B cell (primary cell): Measurements from ENCODE around the gene COX14. TPM values are rescaled to one million over a fixed set of nuclear protein-coding genes. Genes with fewer than 3 reads are reported as not detected.

Experiments
- ATAC-seq: fragments of 200-7000 bp; cut with Tn5 transposase; one replicate; pipeline ENCODE4 v1.10.0; 2021; ENCODE audit warnings: low read depth, mild to moderate bottlenecking, moderate number of reproducible peaks, moderate library complexity
- CTCF ChIA-PET: fragments of 350-600 bp; sonication (Branson Sonifier 250); formaldehyde crosslinking; loops from one replicate; lab custom pipeline; 2021; ENCODE audit warnings: antibody characterized with exemption, inconsistent platforms; lab: Charles Lee
- POLR2A ChIA-PET: fragments of 350-600 bp; sonication (Branson Sonifier 250); formaldehyde crosslinking; loops from one replicate; lab custom pipeline; 2021; ENCODE audit warnings: antibody characterized with exemption; lab: Charles Lee
- DNase-seq: peaks from one replicate; pipeline ENCODE4 v3.0.0; 2013
- H2AFZ ChIP-seq: 2 replicates; pipeline ENCODE4 v1.6.1; 2012; ENCODE audit warnings: mild to moderate bottlenecking, low read depth, low read length; ENCODE audit not compliant: insufficient read depth, poor library complexity, severe bottlenecking
- H3K27ac ChIP-seq, 2 donors: 1 replicate in 1 of 2; 2 replicates in 1 of 2; pipeline ENCODE4 v1.5.1; 2012 to 2013; ENCODE audit warnings: low read length in 2 of 2, mild to moderate bottlenecking in 2 of 2, moderate library complexity in 1 of 2
- H3K27me3 ChIP-seq, 4 experiments: fragments of 200-600 bp in 1 of 4; sonication (generic) in 1 of 4; replicated peaks in 1 of 4; 1 replicate in 2 of 4; 2 replicates in 2 of 4; pipeline versions ENCODE4 v1.6.1 to v1.7.0; 2013 to 2016; ENCODE audit warnings: low read length in 3 of 4, mild to moderate bottlenecking in 2 of 4, mixed read lengths in 1 of 4, moderate library complexity in 1 of 4; ENCODE audit not compliant: insufficient read depth in 4 of 4, control insufficient read depth in 3 of 4; ENCODE audit errors: control extremely low read depth in 1 of 4
- H3K36me3 ChIP-seq, 2 experiments: replicated peaks in 1 of 2; 1 replicate in 1 of 2; 2 replicates in 1 of 2; pipeline versions ENCODE4 v1.6.1 to v1.7.1; 2013; ENCODE audit warnings: low read length in 1 of 2; ENCODE audit not compliant: insufficient read depth in 2 of 2, control insufficient read depth in 1 of 2; ENCODE audit errors: control extremely low read depth in 1 of 2, extremely low read depth in 1 of 2
- H3K4me1 ChIP-seq, 2 donors: fragments of 200-600 bp in 1 of 2; sonication (generic) in 1 of 2; 1 replicate in 1 of 2; 2 replicates in 1 of 2; pipeline versions ENCODE4 v1.5.1 to v1.6.1; 2013 to 2017; ENCODE audit warnings: low read length in 2 of 2; ENCODE audit not compliant: control insufficient read depth in 2 of 2, insufficient read depth in 2 of 2
- H3K4me2 ChIP-seq: replicated peaks from 2 replicates; pipeline ENCODE3; 2012; ENCODE audit warnings: mild to moderate bottlenecking, low read depth, low read length; ENCODE audit not compliant: poor library complexity, severe bottlenecking
- H3K4me3 ChIP-seq, 5 experiments: fragments of 200-600 bp in 1 of 5; sonication (generic) in 1 of 5; 1 replicate in 3 of 5; 2 replicates in 2 of 5; pipeline versions ENCODE4 v1.5.1 to v1.7.0; 2011 to 2016; ENCODE audit warnings: low read length in 4 of 5, mild to moderate bottlenecking in 4 of 5, low read depth in 2 of 5, control low read depth in 1 of 5, moderate library complexity in 1 of 5; ENCODE audit not compliant: insufficient read depth in 1 of 5; ENCODE audit errors: control extremely low read depth in 1 of 5, extremely low read depth in 1 of 5
- H3K79me2 ChIP-seq: fragments of 200-600 bp; sonication (generic); one replicate; pipeline ENCODE4 v1.6.0; 2016; ENCODE audit warnings: low read length; ENCODE audit not compliant: control insufficient read depth, insufficient read depth
- H3K9ac ChIP-seq: fragments of 200-600 bp; sonication (generic); 2 replicates; pipeline ENCODE4 v1.6.1; 2017; ENCODE audit warnings: mild to moderate bottlenecking, low read length, moderate library complexity
- H3K9me3 ChIP-seq, 3 donors: one replicate each; pipeline versions ENCODE4 v1.6.1 to v1.7.1; 2013; ENCODE audit warnings: low read length in 2 of 3; ENCODE audit not compliant: control insufficient read depth in 2 of 3, insufficient read depth in 1 of 3; ENCODE audit errors: control extremely low read depth in 1 of 3
- H4K20me1 ChIP-seq: 2 replicates; pipeline ENCODE4 v1.6.0; 2012; ENCODE audit warnings: mild to moderate bottlenecking, low read length; ENCODE audit not compliant: insufficient read depth, control insufficient read depth, poor library complexity, severe bottlenecking
- H3K27ac Mint-ChIP-seq: one replicate; pipeline ENCODE4 v1.8.0; 2021; ENCODE audit warnings: mixed read lengths
- H3K27me3 Mint-ChIP-seq: one replicate; pipeline ENCODE4 v1.8.0; 2021; ENCODE audit warnings: mixed read lengths
- H3K4me1 Mint-ChIP-seq: one replicate; pipeline ENCODE4 v1.8.0; 2021; ENCODE audit warnings: mixed read lengths
- H3K4me3 Mint-ChIP-seq: one replicate; pipeline ENCODE4 v1.8.0; 2021; ENCODE audit warnings: mixed read lengths
- H3K9me3 Mint-ChIP-seq: one replicate; pipeline ENCODE4 v1.8.0; 2022; ENCODE audit warnings: mixed read lengths; ENCODE audit not compliant: insufficient read depth
- CTCF ChIP-seq: fragments of 200-600 bp; IDR thresholded peaks from one replicate; pipeline ENCODE4 v1.8.0; 2022; ENCODE audit warnings: antibody characterized with exemption, mild to moderate bottlenecking
- EZH2 ChIP-seq: IDR thresholded peaks from 2 replicates; pipeline ENCODE4 v1.6.1; 2012; ENCODE audit warnings: borderline replicate concordance, low read depth, mild to moderate bottlenecking, moderate library complexity, low read length; ENCODE audit not compliant: insufficient read depth, poor library complexity, severe bottlenecking
- WGBS: methylation state at CpG from one replicate; pipeline ENCODE4 v1.1.5; 2013; ENCODE audit warnings: missing lambda C conversion rate; ENCODE audit not compliant: insufficient coverage; 5-methylcytosine and 5-hydroxymethylcytosine counted together
- intact Hi-C: fragments of 100-400 bp; cut with micrococcal nuclease; formaldehyde crosslinking; loops from one replicate; pipeline ENCODE4 v1.10.0; 2022
- polyA plus RNA-seq: library from polyadenylated mRNA; depleted of rRNA; stranded (reverse); fragments of >200 nt; gene quantifications from 2 replicates; pipeline ENCODE4 v1.2.3, GENCODE V29; 2012
- total RNA-seq, 2 donors: library from RNA; stranded (reverse); fragments of 120-200 nt in 1 of 2; gene quantifications; 1 replicate in 1 of 2; 2 replicates in 1 of 2; pipeline versions ENCODE4 v1.2.3 to v1.2.4, GENCODE V29; 2013 to 2022

The COX14 gene
- total and polyA plus RNA-seq, 2 donors (not counting 1 experiment from before 2014, with no cell fraction given), result 31.8 to 60.4 TPM

GRCh38 chr12:50107416-50108268, 4.4 kb upstream of the COX14 start:
- H3K9ac ChIP-seq, result no peak overlapping the region
- TF ChIP-seq CTCF (no peak), EZH2 (no peak)
- peak overlapping the region; percentile 77 for H3K27ac Mint-ChIP-seq
- no peak overlapping the region for H3K4me2 ChIP-seq
- H3K4me1 ChIP-seq, result peaks cover 24 to 38% of the 10 kb centered on the region in 2 donors
- H3K4me3 ChIP-seq, result no peak overlapping the region
- no peak overlapping the region for H2AFZ ChIP-seq
- no peaks in the 10 kb centered on the region for H3K27me3 ChIP-seq
- no peak overlapping the region for H3K4me3 Mint-ChIP-seq
- 98% methylated on average over 12 of the region's 17 CpGs for WGBS
- ATAC-seq (no peak), DNase-seq (no peak)
- H4K20me1 ChIP-seq, result no peaks in the 10 kb centered on the region
- POLR2A ChIA-PET, result interaction anchor here (0.6 kb wide), 2 partner anchors 16 to 660 kb away, joined by 3 to 7 read pairs; no protein-coding TSS in a partner anchor
- H3K4me1 Mint-ChIP-seq, result peaks cover 42% of the 10 kb centered on the region
- H3K9me3 Mint-ChIP-seq, result no peaks in the 10 kb centered on the region
- CTCF ChIA-PET, result interaction anchor here (0.8 to 14.8 kb wide), 4 partner anchors 9 to 141 kb away, joined by 3 to 343 read pairs (median 4); partner anchors contain the start of gene SMARCD1
- no peaks in the 10 kb centered on the region for H3K27me3 Mint-ChIP-seq
- peak overlapping the region in 1 of 2 donors; percentile 13 for H3K27ac ChIP-seq
- H3K79me2 ChIP-seq, result peaks cover 15% of the 10 kb centered on the region
- peaks cover 0 to 13% of the 10 kb centered on the region in 2 experiments for H3K36me3 ChIP-seq
- no peaks in the 10 kb centered on the region for H3K9me3 ChIP-seq
- intact Hi-C loops, result no loop called here

- Mint-ChIP-seq H3K9me3 (no peaks in the 10 kb centered on the region), H3K4me1 (peaks cover 51% of the 10 kb centered on the region), H3K27ac (peak overlapping the region; percentile 98), H3K27me3 (no peaks in the 10 kb centered on the region), H3K4me3 (no peak overlapping the region)
- Histone ChIP-seq H3K4me3 (no peak overlapping the region), H3K9me3 (no peaks in the 10 kb centered on the region), H3K36me3 (peaks cover 0 to 13% of the 10 kb centered on the region in 2 experiments), H3K4me2 (peak overlapping the region; percentile 86), H2AFZ (peak overlapping the region; percentile 81), H3K9ac (no peak overlapping the region), H3K27me3 (no peaks in the 10 kb centered on the region), H3K4me1 (peaks cover 30 to 54% of the 10 kb centered on the region in 2 donors), H3K27ac (peak overlapping the region; percentile 81 to 85), H3K79me2 (peaks cover 31% of the 10 kb centered on the region), H4K20me1 (peaks cover 5% of the 10 kb centered on the region)
- intact Hi-C loops, result no loop called here
- no peak for ATAC-seq
- no peak for TF ChIP-seq CTCF
- no peak for TF ChIP-seq EZH2
- WGBS, result 97% methylated on average over 3 of the region's 3 CpGs
- no peak for DNase-seq
- CTCF ChIA-PET, result interaction anchor here (1.1 to 14.8 kb wide), 7 partner anchors 20 to 70 kb away, joined by 5 to 343 read pairs (median 18); partner anchors contain the start of genes CERS5 and SMARCD1
- POLR2A ChIA-PET, result interaction anchor here (0.6 to 4.3 kb wide), 3 partner anchors 8 to 1256 kb away, joined by 3 to 69 read pairs (median 5); partner anchors contain the start of gene SMARCD1
Measured at GRCh38 chr12:50109319-50109718, 2.7 kb upstream of the COX14 start.
